Measurements from ENCODE around the gene RAC2.
A peak's percentile ranks its signal among the peaks of the same experiment; 100 is the strongest.
"Not testable (repeated sequence)": the region's sequence is repeated elsewhere in the genome, so short reads cannot be mapped to it uniquely, and the experiment has no call there.

The RAC2 gene

GRCh38 chr22:37202001-37202555, 42.0 kb downstream of the RAC2 start:
- DNase-seq (ENCODE audit: low read depth, low spot score): no peak
- 0 out of 2 replicates have a peak, but pooled peaks cover 3% of the 10 kb centered on the region for H3K4me1 ChIP-seq (ENCODE audit: control insufficient read depth, insufficient read depth, low read length)
- no peaks in the 10 kb centered on the region for H3K27me3 ChIP-seq (ENCODE audit: control insufficient read depth, insufficient read depth, low read length)
- H3K27ac ChIP-seq (ENCODE audit: low read length): no peak overlapping the region
- no CpG with 5 or more reads among the region's 5 CpGs for WGBS (ENCODE audit: insufficient coverage, insufficient read length)
- no peaks in the 10 kb centered on the region; the same call in 1 of the 2 replicates for H3K36me3 ChIP-seq (ENCODE audit: control insufficient read depth, insufficient read depth, low read length)
- H3K4me3 ChIP-seq (ENCODE audit: low read length): no peak overlapping the region
- H3K9me3 ChIP-seq (ENCODE audit: control insufficient read depth, insufficient read depth, low read length): no peaks in the 10 kb centered on the region

GRCh38 chr22:37201443-37201820, 42.6 kb downstream of the RAC2 start:
- H3K4me1 ChIP-seq (ENCODE audit: control insufficient read depth, insufficient read depth, low read length); H3K27ac ChIP-seq (ENCODE audit: low read length): not testable (repeated sequence)
- no CpG with 5 or more reads among the region's 6 CpGs for WGBS (ENCODE audit: insufficient coverage, insufficient read length)

GRCh38 chr22:37199760-37200108, 44.3 kb downstream of the RAC2 start:
- 0 out of 2 replicates have a peak, but pooled peaks cover 3% of the 10 kb centered on the region for H3K4me1 ChIP-seq (ENCODE audit: control insufficient read depth, insufficient read depth, low read length)
- H3K27me3 ChIP-seq (ENCODE audit: control insufficient read depth, insufficient read depth, low read length): no peaks in the 10 kb centered on the region
- H3K36me3 ChIP-seq (ENCODE audit: control insufficient read depth, insufficient read depth, low read length): no peaks in the 10 kb centered on the region
- H3K4me3 ChIP-seq (ENCODE audit: low read length): no peak overlapping the region
- H3K9me3 ChIP-seq (ENCODE audit: control insufficient read depth, insufficient read depth, low read length): no peaks in the 10 kb centered on the region
- no peak overlapping the region for H3K27ac ChIP-seq (ENCODE audit: low read length)
- DNase-seq (ENCODE audit: low read depth, low spot score): no peak
- no CpG with 5 or more reads among the region's 12 CpGs for WGBS (ENCODE audit: insufficient coverage, insufficient read length)

More at GRCh38 chr22:37201443-37201820, 42.6 kb downstream of the RAC2 start:
- not testable (repeated sequence) for H3K4me3 ChIP-seq (ENCODE audit: low read length); H3K9me3 ChIP-seq (ENCODE audit: control insufficient read depth, insufficient read depth, low read length); DNase-seq (ENCODE audit: low read depth, low spot score); H3K36me3 ChIP-seq (ENCODE audit: control insufficient read depth, insufficient read depth, low read length); H3K27me3 ChIP-seq (ENCODE audit: control insufficient read depth, insufficient read depth, low read length)

GRCh38 chr22:37199103-37199759, 44.8 kb downstream of the RAC2 start:
- no peaks in the 10 kb centered on the region for H3K27me3 ChIP-seq (ENCODE audit: control insufficient read depth, insufficient read depth, low read length)
- no peak overlapping the region for H3K27ac ChIP-seq (ENCODE audit: low read length)
- no peaks in the 10 kb centered on the region for H3K36me3 ChIP-seq (ENCODE audit: control insufficient read depth, insufficient read depth, low read length)
- no CpG with 5 or more reads among the region's 58 CpGs for WGBS (ENCODE audit: insufficient coverage, insufficient read length)
- no peaks in the 10 kb centered on the region for H3K9me3 ChIP-seq (ENCODE audit: control insufficient read depth, insufficient read depth, low read length)
- peak; percentile 99 for DNase-seq (ENCODE audit: low read depth, low spot score)
- H3K4me1 ChIP-seq (ENCODE audit: control insufficient read depth, insufficient read depth, low read length): 0 out of 2 replicates have a peak, but pooled peaks cover 3% of the 10 kb centered on the region
- peak overlapping the region; percentile 51 for H3K4me3 ChIP-seq (ENCODE audit: low read length)

- no CpG with 5 or more reads among the region's 51 CpGs for WGBS (ENCODE audit: insufficient coverage, insufficient read length)
- DNase-seq (ENCODE audit: low read depth, low spot score): no peak
- Histone ChIP-seq H3K36me3 (ENCODE audit: control insufficient read depth, insufficient read depth, low read length) (no peaks in the 10 kb centered on the region), H3K9me3 (ENCODE audit: control insufficient read depth, insufficient read depth, low read length) (no peaks in the 10 kb centered on the region), H3K27ac (ENCODE audit: low read length) (no peak overlapping the region), H3K27me3 (ENCODE audit: control insufficient read depth, insufficient read depth, low read length) (no peaks in the 10 kb centered on the region; the same call in 1 of the 2 replicates), H3K4me1 (ENCODE audit: control insufficient read depth, insufficient read depth, low read length) (0 out of 2 replicates have a peak, but pooled peaks cover 3% of the 10 kb centered on the region), H3K4me3 (ENCODE audit: low read length) (peak overlapping the region; percentile 51)
Measured at GRCh38 chr22:37198258-37199102, 45.6 kb downstream of the RAC2 start.

GRCh38 chr22:37197451-37198257, 46.4 kb downstream of the RAC2 start:
- H3K36me3 ChIP-seq (ENCODE audit: control insufficient read depth, insufficient read depth, low read length): no peaks in the 10 kb centered on the region
- no peaks in the 10 kb centered on the region for H3K9me3 ChIP-seq (ENCODE audit: control insufficient read depth, insufficient read depth, low read length)
- no peak for DNase-seq (ENCODE audit: low read depth, low spot score)
- 0 out of 2 replicates have a peak, but pooled peaks cover 3% of the 10 kb centered on the region for H3K4me1 ChIP-seq (ENCODE audit: control insufficient read depth, insufficient read depth, low read length)
- no peaks in the 10 kb centered on the region; the same call in 1 of the 2 replicates for H3K27me3 ChIP-seq (ENCODE audit: control insufficient read depth, insufficient read depth, low read length)
- H3K4me3 ChIP-seq (ENCODE audit: low read length): no peak overlapping the region
- no peak overlapping the region for H3K27ac ChIP-seq (ENCODE audit: low read length)
- no CpG with 5 or more reads among the region's 12 CpGs for WGBS (ENCODE audit: insufficient coverage, insufficient read length)

- H3K4me3 ChIP-seq (ENCODE audit: low read length): no peak overlapping the region
- 0 out of 2 replicates have a peak, but pooled peaks cover 3% of the 10 kb centered on the region for H3K4me1 ChIP-seq (ENCODE audit: control insufficient read depth, insufficient read depth, low read length)
- H3K36me3 ChIP-seq (ENCODE audit: control insufficient read depth, insufficient read depth, low read length): no peaks in the 10 kb centered on the region
- H3K27ac ChIP-seq (ENCODE audit: low read length): no peak overlapping the region
- WGBS (ENCODE audit: insufficient coverage, insufficient read length): no CpG with 5 or more reads among the region's 14 CpGs
- DNase-seq (ENCODE audit: low read depth, low spot score): no peak
- H3K9me3 ChIP-seq (ENCODE audit: control insufficient read depth, insufficient read depth, low read length): no peaks in the 10 kb centered on the region
- no peaks in the 10 kb centered on the region; the same call in 1 of the 2 replicates for H3K27me3 ChIP-seq (ENCODE audit: control insufficient read depth, insufficient read depth, low read length)
Measured at GRCh38 chr22:37196539-37197450, 47.3 kb downstream of the RAC2 start.

- H3K4me1 ChIP-seq (ENCODE audit: control insufficient read depth, insufficient read depth, low read length): 0 out of 2 replicates have a peak, but pooled peaks cover 3% of the 10 kb centered on the region
- DNase-seq (ENCODE audit: low read depth, low spot score): no peak
- H3K27ac ChIP-seq (ENCODE audit: low read length): no peak overlapping the region
- no CpG with 5 or more reads among the region's 4 CpGs for WGBS (ENCODE audit: insufficient coverage, insufficient read length)
- H3K36me3 ChIP-seq (ENCODE audit: control insufficient read depth, insufficient read depth, low read length): no peaks in the 10 kb centered on the region
- H3K4me3 ChIP-seq (ENCODE audit: low read length): no peak overlapping the region
- H3K27me3 ChIP-seq (ENCODE audit: control insufficient read depth, insufficient read depth, low read length): no peaks in the 10 kb centered on the region; the same call in 1 of the 2 replicates
- no peaks in the 10 kb centered on the region for H3K9me3 ChIP-seq (ENCODE audit: control insufficient read depth, insufficient read depth, low read length)
Measured at GRCh38 chr22:37195921-37196320, 48.1 kb downstream of the RAC2 start.

- no peaks in the 10 kb centered on the region for H3K9me3 ChIP-seq (ENCODE audit: control insufficient read depth, insufficient read depth, low read length)
- WGBS (ENCODE audit: insufficient coverage, insufficient read length): no CpG with 5 or more reads among the region's 3 CpGs
- 0 out of 2 replicates have a peak, but pooled peaks cover 1% of the 10 kb centered on the region for H3K4me1 ChIP-seq (ENCODE audit: control insufficient read depth, insufficient read depth, low read length)
- no peak overlapping the region for H3K27ac ChIP-seq (ENCODE audit: low read length)
- no peaks in the 10 kb centered on the region for H3K36me3 ChIP-seq (ENCODE audit: control insufficient read depth, insufficient read depth, low read length)
- H3K27me3 ChIP-seq (ENCODE audit: control insufficient read depth, insufficient read depth, low read length): no peaks in the 10 kb centered on the region; the same call in 1 of the 2 replicates
- no peak for DNase-seq (ENCODE audit: low read depth, low spot score)
- no peak overlapping the region for H3K4me3 ChIP-seq (ENCODE audit: low read length)
Measured at GRCh38 chr22:37194750-37195149, 49.3 kb downstream of the RAC2 start.

Data from iPS DF 6.9 (cell line).